DOHH2 (cell line): ENCODE data around the gene FAM107B.

Experiments
- H3F3A ChIP-seq: fragments of 200-600 bp; sonication (generic), shearing (Covaris generic); 2 replicates; pipeline ENCODE4 v1.6.0; 2016; ENCODE audit warnings: antibody characterized with exemption, mild to moderate bottlenecking; ENCODE audit not compliant: control insufficient read depth, insufficient read depth
- H3K27ac ChIP-seq: fragments of 200-600 bp; sonication (generic); 2 replicates; pipeline ENCODE4 v1.5.1; 2014; ENCODE audit warnings: low read depth, mild to moderate bottlenecking, low read length, moderate library complexity
- H3K27me3 ChIP-seq: fragments of 200-600 bp; sonication (generic); 2 replicates; pipeline ENCODE4 v1.6.1; 2014; ENCODE audit warnings: mild to moderate bottlenecking, low read length, mixed read lengths; ENCODE audit not compliant: control insufficient read depth
- H3K36me3 ChIP-seq: fragments of 200-600 bp; sonication (generic); 2 replicates; pipeline ENCODE4 v1.6.1; 2014; ENCODE audit warnings: mild to moderate bottlenecking, low read length, moderate library complexity, mixed read lengths; ENCODE audit not compliant: control insufficient read depth
- H3K4me1 ChIP-seq: fragments of 200-600 bp; sonication (generic); 2 replicates; pipeline ENCODE4 v1.6.1; 2014; ENCODE audit warnings: mild to moderate bottlenecking, low read length, mixed read lengths; ENCODE audit not compliant: control insufficient read depth
- H3K4me2 ChIP-seq: fragments of 200-600 bp; sonication (generic); 2 replicates; pipeline ENCODE4 v1.6.0; 2014; ENCODE audit warnings: mild to moderate bottlenecking, low read length, moderate library complexity
- H3K4me3 ChIP-seq: fragments of 200-600 bp; sonication (generic); 2 replicates; pipeline ENCODE4 v1.5.1; 2014; ENCODE audit warnings: mild to moderate bottlenecking, low read length, mixed read lengths
- H3K79me2 ChIP-seq: fragments of 200-600 bp; sonication (generic); 2 replicates; pipeline ENCODE4 v1.6.1; 2014; ENCODE audit warnings: mild to moderate bottlenecking, low read length, mixed read lengths; ENCODE audit not compliant: control insufficient read depth
- H3K9me2 ChIP-seq: fragments of 200-600 bp; sonication (generic); replicated peaks from 2 replicates; pipeline ENCODE4 v1.6.1; 2014; ENCODE audit warnings: mild to moderate bottlenecking, low read length, mixed read lengths; ENCODE audit not compliant: control insufficient read depth
- H3K9me3 ChIP-seq: fragments of 200-600 bp; sonication (generic); 2 replicates; pipeline ENCODE4 v1.6.1; 2014; ENCODE audit warnings: antibody characterized with exemption, low read length, mixed read lengths; ENCODE audit not compliant: control insufficient read depth, insufficient read depth
- H4K20me1 ChIP-seq: fragments of 200-600 bp; sonication (generic); 2 replicates; pipeline ENCODE4 v1.6.0; 2014; ENCODE audit warnings: low read depth, mild to moderate bottlenecking, antibody characterized with exemption, low read length, moderate library complexity; ENCODE audit not compliant: control insufficient read depth, insufficient read depth
- EZH2phosphoT487 ChIP-seq: fragments of 200-600 bp; sonication (generic); IDR thresholded peaks from 2 replicates; pipeline ENCODE4 v1.6.1; 2017; ENCODE audit warnings: borderline replicate concordance, mild to moderate bottlenecking, antibody characterized with exemption, low read length, moderate library complexity, mixed read lengths
- TF ChIP-seq, protein P1 (sequence below): fragments of 200-600 bp; sonication (generic); IDR thresholded peaks from one replicate; pipeline ENCODE4 v1.5.1; 2014; ENCODE audit warnings: antibody characterized with exemption, mild to moderate bottlenecking, low read depth, low read length; ENCODE audit not compliant: poor library complexity, severe bottlenecking

The FAM107B gene

DNA sequence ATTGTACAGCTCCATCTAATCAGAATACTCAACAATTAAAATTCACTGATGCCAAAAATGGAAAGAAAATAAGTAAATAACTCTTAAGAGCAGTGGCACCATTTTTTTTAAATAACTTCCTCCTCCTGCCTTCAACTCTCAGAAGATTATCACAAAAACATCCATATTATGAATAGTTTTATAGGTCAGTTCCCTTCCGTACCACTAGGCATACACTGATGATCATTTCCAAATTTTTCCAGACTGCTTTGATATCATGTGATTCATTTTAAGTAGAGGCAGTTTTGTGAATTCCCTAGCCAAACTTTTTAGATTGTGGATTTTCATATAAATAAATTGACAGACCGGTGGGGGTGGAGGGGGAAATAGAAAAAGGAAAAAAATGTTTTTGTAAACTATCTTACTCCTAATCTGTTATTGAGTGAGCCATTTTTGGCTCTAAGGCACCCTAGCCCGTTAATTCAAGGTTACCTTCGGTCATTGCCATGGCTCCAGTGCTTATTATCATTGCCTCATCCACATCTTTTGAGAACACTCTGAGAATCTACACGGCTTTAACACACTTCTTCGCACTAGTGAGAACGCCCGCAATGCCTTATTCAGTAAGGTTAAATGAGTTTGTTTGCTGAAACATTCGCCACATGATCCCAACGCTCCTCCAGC lies 1.0 kb downstream of the FAM107B start:
- Histone ChIP-seq H3K4me2 (no peak overlapping the region), H3K27me3 (no peaks in the 10 kb centered on the region), H3K9me3 (no peaks in the 10 kb centered on the region), H3K9me2 (no peaks in the 10 kb centered on the region), H4K20me1 (no peaks in the 10 kb centered on the region), H3F3A (no peaks in the 10 kb centered on the region), H3K4me3 (no peak overlapping the region), H3K4me1 (no peaks in the 10 kb centered on the region), H3K36me3 (no peaks in the 10 kb centered on the region), H3K79me2 (no peaks in the 10 kb centered on the region), H3K27ac (no peak overlapping the region)
- TF ChIP-seq EZH2phosphoT487: no peak
- TF ChIP-seq, protein P1, sequence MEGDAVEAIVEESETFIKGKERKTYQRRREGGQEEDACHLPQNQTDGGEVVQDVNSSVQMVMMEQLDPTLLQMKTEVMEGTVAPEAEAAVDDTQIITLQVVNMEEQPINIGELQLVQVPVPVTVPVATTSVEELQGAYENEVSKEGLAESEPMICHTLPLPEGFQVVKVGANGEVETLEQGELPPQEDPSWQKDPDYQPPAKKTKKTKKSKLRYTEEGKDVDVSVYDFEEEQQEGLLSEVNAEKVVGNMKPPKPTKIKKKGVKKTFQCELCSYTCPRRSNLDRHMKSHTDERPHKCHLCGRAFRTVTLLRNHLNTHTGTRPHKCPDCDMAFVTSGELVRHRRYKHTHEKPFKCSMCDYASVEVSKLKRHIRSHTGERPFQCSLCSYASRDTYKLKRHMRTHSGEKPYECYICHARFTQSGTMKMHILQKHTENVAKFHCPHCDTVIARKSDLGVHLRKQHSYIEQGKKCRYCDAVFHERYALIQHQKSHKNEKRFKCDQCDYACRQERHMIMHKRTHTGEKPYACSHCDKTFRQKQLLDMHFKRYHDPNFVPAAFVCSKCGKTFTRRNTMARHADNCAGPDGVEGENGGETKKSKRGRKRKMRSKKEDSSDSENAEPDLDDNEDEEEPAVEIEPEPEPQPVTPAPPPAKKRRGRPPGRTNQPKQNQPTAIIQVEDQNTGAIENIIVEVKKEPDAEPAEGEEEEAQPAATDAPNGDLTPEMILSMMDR: no peak

DNA sequence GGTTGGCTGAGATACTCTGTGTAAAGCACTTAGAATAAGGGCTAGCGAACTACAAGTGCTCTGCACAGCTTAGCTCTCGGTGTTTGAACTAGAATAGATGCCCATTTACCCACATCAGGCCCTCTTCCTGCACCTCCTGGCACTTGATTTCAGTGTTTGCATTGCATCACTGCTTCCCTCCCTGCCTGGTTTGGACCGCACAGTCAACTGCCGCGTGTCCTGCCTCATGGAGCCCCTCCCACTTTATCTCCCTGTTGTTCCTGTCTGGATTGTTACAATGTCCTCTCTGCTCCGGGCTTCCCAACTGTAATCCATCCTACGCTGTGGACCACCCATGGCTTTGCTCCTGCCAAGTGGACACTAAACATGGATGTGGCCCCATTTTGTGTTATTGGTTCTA lies 2.3 kb downstream of the FAM107B start:
- Histone ChIP-seq H3K9me3 (no peaks in the 10 kb centered on the region), H3K4me2 (no peak overlapping the region), H3K79me2 (no peaks in the 10 kb centered on the region), H3K36me3 (no peaks in the 10 kb centered on the region), H4K20me1 (no peaks in the 10 kb centered on the region), H3K27ac (no peak overlapping the region), H3K4me1 (peaks cover 5% of the 10 kb centered on the region), H3K4me3 (no peak overlapping the region), H3K9me2 (no peaks in the 10 kb centered on the region), H3F3A (no peaks in the 10 kb centered on the region), H3K27me3 (no peaks in the 10 kb centered on the region)
- TF ChIP-seq, protein P1: no peak
- no peak for TF ChIP-seq EZH2phosphoT487

DNA sequence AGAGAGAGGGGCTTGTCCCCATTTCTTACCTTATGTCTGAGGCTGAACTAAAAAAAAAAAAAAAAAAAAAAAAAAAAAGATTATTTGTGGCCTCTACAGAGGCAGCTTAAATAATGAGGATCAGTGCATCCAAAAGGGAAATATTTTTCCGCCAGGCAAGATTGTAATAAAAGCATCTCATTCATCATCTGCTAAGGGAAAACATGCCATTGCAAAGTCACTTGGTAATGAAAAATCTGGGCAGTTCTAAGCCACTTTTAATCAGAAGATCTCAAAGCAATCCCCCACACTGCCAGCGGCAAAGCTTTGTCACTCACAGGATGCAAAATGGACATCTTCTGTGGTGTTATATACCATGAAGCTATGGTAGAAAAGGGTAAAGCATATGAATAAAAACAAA lies 3.8 kb downstream of the FAM107B start:
- TF ChIP-seq, protein P1: no peak
- no peak for TF ChIP-seq EZH2phosphoT487
- H3K4me1 ChIP-seq: peaks cover 11% of the 10 kb centered on the region
- H3F3A ChIP-seq: no peaks in the 10 kb centered on the region
- H3K4me3 ChIP-seq: no peak overlapping the region
- no peak overlapping the region for H3K4me2 ChIP-seq
- no peaks in the 10 kb centered on the region for H3K79me2 ChIP-seq
- no peaks in the 10 kb centered on the region for H4K20me1 ChIP-seq
- H3K27me3 ChIP-seq: no peaks in the 10 kb centered on the region
- no peaks in the 10 kb centered on the region for H3K9me2 ChIP-seq
- no peaks in the 10 kb centered on the region for H3K36me3 ChIP-seq
- H3K27ac ChIP-seq: no peak overlapping the region
- H3K9me3 ChIP-seq: no peaks in the 10 kb centered on the region
